Upper lobe of left lung (tissue), 6 donors: ENCODE measurements around the gene OR4M2. TPM values are rescaled to one million over a fixed set of nuclear protein-coding genes. Genes with fewer than 3 reads are reported as not detected.
"Not testable (repeated sequence)": the region's sequence is repeated elsewhere in the genome, so short reads cannot be mapped to it uniquely, and the experiment has no call there.

Experiments
- ATAC-seq, 2 donors: fragments of 200-7000 bp; cut with Tn5 transposase; one replicate each; pipeline ENCODE4 v1.9.1; 2022; ENCODE audit warnings: mild to moderate bottlenecking in 2 of 2, moderate library complexity in 2 of 2; ENCODE audit not compliant: low FRiP score in 2 of 2
- DNase-seq, 2 donors: peaks; one replicate each; pipeline ENCODE4 v3.0.0-alpha.2; 2019 to 2020
- H3K27ac ChIP-seq, 4 donors: fragments of 200-600 bp; sonication (generic); one replicate each; pipeline ENCODE4 v1.5.1; 2016 to 2019
- H3K27me3 ChIP-seq, 4 donors: fragments of 200-600 bp; sonication (generic); one replicate each; pipeline ENCODE4 v1.5.1; 2017 to 2019
- H3K36me3 ChIP-seq, 4 donors: fragments of 200-600 bp; sonication (generic); one replicate each; pipeline ENCODE4 v1.5.1; 2016 to 2019
- H3K4me1 ChIP-seq, 4 donors: fragments of 200-600 bp; sonication (generic); one replicate each; pipeline ENCODE4 v1.5.1; 2018 to 2019
- H3K4me3 ChIP-seq, 4 donors: fragments of 200-600 bp; sonication (generic); one replicate each; pipeline ENCODE4 v1.5.1; 2017 to 2019; ENCODE audit warnings: mild to moderate bottlenecking in 2 of 4, moderate library complexity in 1 of 4
- H3K9me3 ChIP-seq, 4 donors: fragments of 200-600 bp; sonication (generic); one replicate each; pipeline ENCODE4 v1.5.1; 2018 to 2019
- WGBS, 2 donors: methylation state at CpG; one replicate each; pipeline ENCODE4 v1.1.5; 2017 to 2018; 5-methylcytosine and 5-hydroxymethylcytosine counted together
- total RNA-seq, 6 donors: library from RNA; depleted of rRNA in 4 of 6; stranded (reverse); fragments of >200 nt in 4 of 6; gene quantifications; one replicate each; pipeline versions ENCODE4 v1.1.0 to v1.2.1, GENCODE V29; 2016 to 2021
- donor health status: DM: no; HTN: no; CAD: no; lungs with moderate emphysema.
- donor health status: DM: no; HTN: yes; CAD: no; lungs with severe emphysema.

The OR4M2 gene, protein sequence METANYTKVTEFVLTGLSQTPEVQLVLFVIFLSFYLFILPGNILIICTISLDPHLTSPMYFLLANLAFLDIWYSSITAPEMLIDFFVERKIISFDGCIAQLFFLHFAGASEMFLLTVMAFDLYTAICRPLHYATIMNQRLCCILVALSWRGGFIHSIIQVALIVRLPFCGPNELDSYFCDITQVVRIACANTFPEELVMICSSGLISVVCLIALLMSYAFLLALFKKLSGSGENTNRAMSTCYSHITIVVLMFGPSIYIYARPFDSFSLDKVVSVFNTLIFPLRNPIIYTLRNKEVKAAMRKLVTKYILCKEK
- not detected for total RNA-seq

DNA sequence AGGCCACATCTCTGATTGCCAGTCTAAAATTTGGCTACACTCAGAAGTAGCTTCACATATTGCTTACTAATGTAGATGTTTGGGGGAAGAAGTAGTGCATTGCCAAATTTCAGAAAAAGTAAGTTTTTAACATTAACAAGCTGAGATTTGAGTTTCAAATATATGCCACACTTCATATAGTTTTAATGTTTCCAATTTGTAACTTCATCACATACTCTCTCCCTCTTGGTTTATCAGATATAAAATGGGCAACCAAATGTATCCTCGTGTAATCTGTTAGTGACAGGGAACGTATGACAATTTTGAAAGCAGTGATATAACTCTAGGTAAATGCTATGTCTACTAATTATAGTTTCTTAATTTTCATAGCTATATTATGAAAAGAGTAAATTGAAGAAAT is at the start of gene OR4M2:
Gene OR4M2 (plus strand): TSS at position 301 of the 400 bp plus-strand sequence. CDS start 98 bp downstream, at position 399.
- not testable (repeated sequence) for ATAC-seq, H3K4me1 ChIP-seq, H3K27ac ChIP-seq, H3K4me3 ChIP-seq, H3K27me3 ChIP-seq, DNase-seq, H3K9me3 ChIP-seq, H3K36me3 ChIP-seq
- WGBS, 2 donors: no CpG with 5 or more reads among the region's 2 CpGs

DNA sequence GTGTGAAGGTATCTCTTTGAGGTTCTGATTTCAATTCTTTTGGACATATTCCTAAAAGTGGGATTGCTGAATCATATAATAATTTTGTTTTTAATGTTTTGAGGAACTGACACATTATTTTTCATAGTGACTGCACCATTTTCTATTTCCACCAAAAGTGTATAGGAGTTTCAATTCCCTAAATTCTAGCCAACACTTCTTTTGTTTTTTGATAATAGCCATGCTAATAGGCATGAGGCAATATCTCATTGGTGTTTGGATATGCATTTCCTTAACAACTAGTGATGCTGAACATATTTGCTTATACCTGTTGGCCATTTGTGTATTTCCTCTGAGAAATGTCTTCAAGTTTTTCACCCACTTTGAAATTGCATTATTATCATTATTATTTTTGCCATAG is 11.1 kb upstream of the OR4M2 start:
- not testable (repeated sequence) for H3K27me3 ChIP-seq, H3K4me3 ChIP-seq, H3K27ac ChIP-seq, H3K36me3 ChIP-seq, DNase-seq, H3K9me3 ChIP-seq, ATAC-seq, H3K4me1 ChIP-seq

DNA sequence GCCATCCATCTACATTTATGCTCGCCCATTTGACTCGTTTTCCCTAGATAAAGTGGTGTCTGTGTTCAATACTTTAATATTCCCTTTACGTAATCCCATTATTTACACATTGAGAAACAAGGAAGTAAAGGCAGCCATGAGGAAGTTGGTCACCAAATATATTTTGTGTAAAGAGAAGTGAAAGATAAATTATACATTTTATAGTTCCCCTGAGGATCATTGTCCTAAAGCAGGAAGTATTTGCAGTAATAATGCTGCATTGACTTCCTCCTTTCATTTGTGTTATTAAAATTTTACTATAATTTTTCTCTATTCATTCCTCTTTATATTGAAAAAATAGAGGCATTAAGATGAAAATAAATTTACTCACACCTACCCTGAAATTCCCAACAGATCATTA is 1.1 kb downstream of the OR4M2 start:
- not testable (repeated sequence) for H3K27ac ChIP-seq, H3K9me3 ChIP-seq

DNA sequence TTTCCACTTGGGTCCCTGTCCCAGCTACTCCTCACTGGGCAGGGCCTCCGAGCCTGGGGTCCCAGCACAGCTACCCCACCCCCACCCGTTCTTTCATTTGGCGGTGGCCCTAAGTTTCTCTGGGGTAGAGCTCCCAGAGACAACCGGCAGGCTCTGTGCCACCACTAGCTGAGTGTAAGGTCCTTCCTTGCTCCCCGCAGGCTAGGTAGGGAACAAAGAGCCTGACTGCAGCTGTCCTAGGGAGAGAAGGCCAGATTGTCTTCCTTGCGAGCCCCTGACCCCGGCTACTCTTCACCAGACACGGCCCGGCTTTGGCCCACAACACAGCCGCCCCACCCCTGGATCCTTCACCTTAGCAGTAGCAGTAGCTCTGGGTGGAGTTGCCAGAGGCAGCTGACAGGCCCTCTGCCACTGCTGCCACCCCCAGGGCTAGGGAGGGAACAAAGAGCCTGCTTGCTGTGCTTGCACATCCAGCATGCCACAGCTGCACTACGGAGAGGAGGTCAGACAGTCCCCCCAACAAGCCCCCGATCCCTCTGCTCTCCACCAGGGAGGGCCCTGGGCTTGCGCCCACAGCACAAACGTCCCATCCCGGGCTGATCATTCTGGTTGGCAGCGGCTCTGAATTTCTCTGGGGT is 18.4 kb downstream of the OR4M2 start:
- WGBS, 2 donors: no CpG with 5 or more reads among the region's 16 CpGs
- not testable (repeated sequence) for H3K36me3 ChIP-seq, H3K27ac ChIP-seq, ATAC-seq, H3K4me1 ChIP-seq, H3K27me3 ChIP-seq, H3K4me3 ChIP-seq, H3K9me3 ChIP-seq
- peak in 1 of 2 donors; percentile 0 for DNase-seq

More for the DNA sequence above, 1.1 kb downstream of the OR4M2 start:
- not testable (repeated sequence) for H3K4me3 ChIP-seq, H3K36me3 ChIP-seq, H3K27me3 ChIP-seq, ATAC-seq, DNase-seq, H3K4me1 ChIP-seq
- WGBS, 2 donors: no CpG with 5 or more reads among the region's 3 CpGs

DNA sequence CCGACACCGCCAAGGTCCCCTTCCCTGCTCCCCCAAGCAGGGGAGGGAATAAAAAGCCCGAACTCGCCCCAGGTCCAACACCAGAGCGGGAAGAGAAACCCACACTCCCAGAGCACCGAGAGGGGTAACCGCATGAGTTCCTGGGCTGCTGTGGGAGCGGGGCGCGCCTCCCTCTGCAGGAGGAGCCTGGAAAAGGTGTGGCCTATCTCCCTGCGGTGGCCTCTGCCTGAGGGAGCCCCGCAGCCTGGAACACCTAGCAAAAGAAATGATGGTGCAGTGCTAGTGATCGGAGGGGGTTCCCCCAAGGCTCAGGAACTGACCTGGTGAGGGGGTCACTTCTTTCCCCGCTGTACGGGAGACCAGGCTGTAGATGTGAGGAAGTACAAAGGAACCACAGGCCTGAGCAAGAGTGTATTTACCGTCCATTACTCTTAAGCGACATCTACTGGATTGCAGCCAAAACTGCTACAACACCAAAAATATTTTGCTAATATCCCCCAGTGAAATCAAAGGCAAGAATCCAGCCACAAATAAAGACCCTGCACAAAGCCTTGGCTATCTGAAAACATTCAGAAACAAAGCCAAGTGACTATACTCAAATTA is 19.1 kb downstream of the OR4M2 start:
- H3K27ac ChIP-seq, H3K4me3 ChIP-seq, H3K36me3 ChIP-seq, H3K9me3 ChIP-seq, H3K4me1 ChIP-seq, ATAC-seq, H3K27me3 ChIP-seq, DNase-seq: not testable (repeated sequence)
- WGBS, 2 donors: no CpG with 5 or more reads among the region's 17 CpGs

DNA sequence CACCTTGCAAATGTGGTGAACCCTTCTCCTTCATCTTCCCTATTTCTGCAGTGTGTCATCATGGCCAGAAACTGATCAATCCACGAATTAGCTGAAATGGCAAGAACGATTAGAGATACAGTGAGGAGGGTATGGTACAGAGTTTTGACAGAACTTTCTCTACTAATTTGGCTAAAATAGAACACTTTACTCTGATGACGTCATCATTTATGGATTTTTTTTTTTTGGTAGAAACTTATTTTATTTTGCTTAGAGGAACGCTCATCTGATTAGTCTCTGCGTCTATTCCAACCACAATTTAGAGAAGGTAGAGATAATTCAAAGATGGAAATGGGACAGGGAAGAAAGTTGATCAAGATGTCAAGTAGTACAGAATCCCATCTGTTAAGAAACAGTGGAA is 41.7 kb downstream of the OR4M2 start:
- not testable (repeated sequence) for H3K4me3 ChIP-seq, H3K4me1 ChIP-seq, H3K27ac ChIP-seq, H3K36me3 ChIP-seq, H3K9me3 ChIP-seq, H3K27me3 ChIP-seq, DNase-seq, ATAC-seq
- WGBS, 2 donors: 58 to 60% methylated on average over 5 of the region's 5 CpGs

Other genes starting within 250 kb of the OR4M2 start
- gene POTEB, start 202.8 kb upstream of the OR4M2 start, total RNA-seq: not detected